GM18498 (cell line): ENCODE measurements around the gene NTRK3.

ENCODE experiments used
- ATAC-seq: cut with Tn5 transposase; IDR thresholded peaks from one replicate; pipeline ENCODE4 v1.9.1; 2021; ENCODE audit warnings: mild to moderate bottlenecking, moderate library complexity; ENCODE audit not compliant: unreplicated experiment

NTRK3 gene

DNA sequence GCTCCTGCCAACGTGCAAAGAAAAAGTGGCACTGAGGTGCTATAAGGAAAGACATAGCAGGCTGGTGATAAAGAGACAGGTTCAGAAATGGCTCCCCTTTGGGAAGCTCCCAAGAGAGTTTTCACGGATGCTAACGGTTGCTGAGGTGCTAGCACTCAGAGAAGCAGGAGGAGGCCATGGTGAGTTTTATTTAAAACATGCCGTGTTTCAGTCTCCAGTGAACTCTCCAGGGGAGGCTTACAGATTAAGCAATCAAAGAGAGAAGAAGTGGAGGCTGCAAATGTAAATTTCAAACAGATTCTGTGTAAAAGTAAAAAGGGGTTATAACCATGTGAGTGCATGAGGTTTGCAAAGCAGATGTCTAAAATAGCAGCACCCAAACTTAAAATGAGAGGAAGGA lies 346.2 kb downstream of the NTRK3 start:
- ATAC-seq, result no peak

GRCh38 chr15:87907676-87908446 lies 348.7 kb downstream of the NTRK3 start:
- ATAC-seq, result no peak

DNA sequence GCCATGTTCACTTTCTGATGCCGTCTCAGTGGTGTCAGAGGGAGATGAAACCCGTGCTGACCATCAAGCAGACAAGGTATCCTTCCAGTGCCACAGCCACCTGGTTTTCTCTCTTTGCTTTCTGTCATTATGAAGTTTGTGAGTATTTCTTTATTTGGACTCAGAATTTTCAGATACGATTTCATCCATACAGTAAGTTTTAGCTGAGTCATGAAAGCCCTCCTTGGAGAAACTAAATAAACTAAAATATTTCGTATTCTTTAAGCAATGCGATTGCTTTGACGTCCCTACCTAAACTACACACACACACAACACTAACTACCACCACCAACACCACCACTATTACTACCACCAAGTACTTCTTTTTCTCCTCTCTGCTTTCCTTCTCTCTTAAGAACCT lies 350.1 kb downstream of the NTRK3 start:
- ATAC-seq, result no peak

DNA sequence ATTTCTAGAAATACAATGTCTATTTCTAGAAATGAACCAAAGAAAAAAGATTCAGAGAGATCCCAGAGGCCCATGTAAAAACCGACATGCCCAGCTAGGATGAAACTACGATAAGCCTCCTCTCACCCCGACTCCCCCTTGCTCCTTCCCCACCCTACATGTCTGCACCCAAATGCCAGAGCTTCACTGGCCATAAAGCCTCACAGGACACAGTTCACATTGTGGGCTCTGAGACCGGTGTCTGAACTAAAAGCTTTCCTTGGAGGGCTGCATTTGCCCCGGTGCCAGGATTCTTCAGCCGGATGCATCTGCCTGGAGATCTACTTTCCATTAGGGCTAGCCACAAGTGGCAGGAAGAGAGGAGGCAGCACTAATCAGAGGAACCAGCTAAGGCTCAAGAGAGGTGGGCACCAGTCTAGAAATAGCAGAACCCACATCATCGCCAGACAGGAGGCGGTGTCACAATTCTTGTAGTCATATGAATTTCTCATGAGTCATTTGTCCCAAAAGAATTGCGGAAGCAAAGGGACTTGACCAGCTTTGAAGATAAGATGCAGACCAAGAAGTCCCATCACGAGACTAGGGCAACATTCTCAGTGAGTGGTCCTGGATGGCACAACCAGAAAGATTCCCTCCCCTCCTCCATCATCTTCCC lies 353.6 kb downstream of the NTRK3 start:
- ATAC-seq, result no peak

DNA sequence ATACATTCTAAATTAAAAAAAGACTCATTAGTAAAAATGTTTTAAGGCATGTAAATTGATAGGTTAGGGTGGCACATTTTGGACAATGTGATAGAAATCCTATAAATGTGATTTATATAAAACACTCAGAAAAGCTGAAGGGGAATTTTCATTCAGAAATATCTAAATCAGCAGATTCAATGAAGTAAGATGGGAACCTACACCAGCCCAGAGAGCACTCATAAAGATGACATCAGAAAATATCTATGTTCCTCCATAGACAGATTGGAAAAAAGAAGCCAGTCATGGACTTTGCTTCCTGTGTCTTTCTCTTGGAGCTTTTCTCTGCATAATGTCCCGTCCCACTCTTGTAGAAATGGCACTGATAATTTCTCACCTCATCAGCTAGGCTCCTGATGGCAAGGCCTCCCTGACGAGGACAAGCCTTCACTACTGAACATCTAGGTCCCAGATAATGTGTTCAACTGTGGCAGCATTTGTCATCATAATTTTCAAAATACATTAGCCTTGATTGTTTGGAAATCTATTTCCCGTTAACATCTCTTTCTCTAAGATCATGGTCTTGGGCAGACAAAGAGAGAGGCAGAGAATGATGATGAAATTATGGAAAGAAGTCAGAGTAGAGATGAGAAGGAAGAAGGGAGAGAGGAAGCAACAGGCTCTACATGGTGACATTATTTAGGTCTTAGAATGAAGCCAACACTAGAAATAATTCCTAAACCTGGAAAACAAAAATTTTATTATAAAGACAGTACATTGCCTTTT lies 354.4 kb downstream of the NTRK3 start:
- no peak for ATAC-seq

GRCh38 chr15:87901008-87901407 lies 355.5 kb downstream of the NTRK3 start:
- no peak for ATAC-seq

DNA sequence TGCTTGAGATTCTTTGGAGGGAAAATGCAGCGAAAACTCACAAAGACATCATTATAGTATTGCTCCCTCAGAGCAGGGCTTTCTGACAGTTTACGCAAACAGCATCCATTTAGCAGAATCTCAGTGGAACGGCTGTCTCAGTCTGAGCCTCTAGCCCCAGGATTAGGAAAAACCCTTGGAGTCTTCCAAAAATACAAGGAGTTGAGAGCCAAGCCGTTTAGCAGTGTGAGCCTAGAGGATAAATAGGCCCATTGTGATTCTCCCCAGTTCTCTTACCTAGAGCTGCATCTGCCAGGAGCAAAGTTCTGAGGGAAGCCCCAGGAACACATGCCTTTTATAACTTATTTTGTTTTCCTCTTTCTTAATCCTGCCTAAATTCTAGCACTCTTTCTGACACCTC lies 359.6 kb downstream of the NTRK3 start:
- no peak for ATAC-seq

GRCh38 chr15:87887177-87887576 lies 369.4 kb downstream of the NTRK3 start:
- no peak for ATAC-seq

- ATAC-seq, result no peak
Measured at GRCh38 chr15:87881026-87881425, 375.5 kb downstream of the NTRK3 start.

DNA sequence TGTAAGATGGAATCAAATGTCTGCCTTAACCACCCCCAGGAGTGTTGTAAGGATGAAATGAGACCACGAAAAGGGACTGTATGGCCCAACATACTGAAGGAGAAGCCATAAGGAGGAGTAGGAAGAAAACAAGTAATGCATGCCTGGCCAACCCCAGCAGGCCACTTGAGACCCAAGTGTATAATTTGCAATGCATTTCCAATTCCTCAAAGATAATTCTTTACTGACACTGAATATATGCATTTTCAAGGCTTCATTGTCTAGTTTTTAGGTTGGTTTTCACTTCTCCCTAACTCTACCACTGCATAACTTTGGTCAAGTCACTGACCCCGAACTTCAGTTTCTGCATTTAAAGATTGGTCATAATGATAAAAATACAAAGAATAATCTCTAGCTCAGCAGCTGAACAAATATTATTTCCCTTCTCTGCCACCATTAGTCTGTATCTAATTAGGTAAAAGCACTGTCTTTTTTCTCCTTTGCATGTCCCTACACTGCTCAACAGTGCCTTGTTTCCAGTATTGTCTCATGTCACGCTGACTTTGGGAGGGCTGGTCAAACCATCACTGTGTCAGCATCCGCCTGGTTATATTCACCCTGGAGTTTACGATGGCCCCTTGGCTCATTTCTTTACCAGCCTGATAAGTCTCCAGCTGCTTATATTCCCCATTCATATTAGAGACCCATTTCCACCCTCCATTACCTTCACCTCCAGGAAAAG lies 378.6 kb downstream of the NTRK3 start:
- no peak for ATAC-seq

- ATAC-seq, result no peak
Measured at GRCh38 chr15:87877114-87877810, 379.3 kb downstream of the NTRK3 start.

- no peak for ATAC-seq
Measured at GRCh38 chr15:87874896-87875711, 381.4 kb downstream of the NTRK3 start.

- no peak for ATAC-seq
Measured at GRCh38 chr15:87873516-87873915, 383.0 kb downstream of the NTRK3 start.

GRCh38 chr15:87871731-87872320 lies 384.7 kb downstream of the NTRK3 start:
- no peak for ATAC-seq

GRCh38 chr15:87871258-87871681 lies 385.3 kb downstream of the NTRK3 start:
- no peak for ATAC-seq

GRCh38 chr15:87866961-87867360 lies 389.6 kb downstream of the NTRK3 start:
- no peak for ATAC-seq

DNA sequence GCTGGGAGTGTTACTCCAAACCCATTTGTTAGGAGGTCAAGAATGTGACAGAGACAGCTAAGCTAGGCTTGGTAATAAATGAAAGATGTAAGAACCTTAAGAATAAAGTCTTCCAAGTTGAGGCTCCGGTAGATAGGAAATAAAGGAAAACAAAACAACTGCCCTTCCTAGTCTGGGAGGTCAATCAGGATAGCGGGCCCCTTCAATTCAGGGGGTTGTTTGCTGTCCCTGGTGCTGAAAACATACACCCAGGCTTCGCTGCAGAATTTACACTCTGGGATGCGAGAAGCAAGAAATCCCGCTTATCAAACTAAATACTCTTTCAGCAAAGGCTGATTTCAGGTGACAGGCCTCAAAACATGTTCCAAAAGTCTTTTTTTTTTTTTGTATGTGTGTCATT lies 393.4 kb downstream of the NTRK3 start:
- ATAC-seq, result no peak

DNA sequence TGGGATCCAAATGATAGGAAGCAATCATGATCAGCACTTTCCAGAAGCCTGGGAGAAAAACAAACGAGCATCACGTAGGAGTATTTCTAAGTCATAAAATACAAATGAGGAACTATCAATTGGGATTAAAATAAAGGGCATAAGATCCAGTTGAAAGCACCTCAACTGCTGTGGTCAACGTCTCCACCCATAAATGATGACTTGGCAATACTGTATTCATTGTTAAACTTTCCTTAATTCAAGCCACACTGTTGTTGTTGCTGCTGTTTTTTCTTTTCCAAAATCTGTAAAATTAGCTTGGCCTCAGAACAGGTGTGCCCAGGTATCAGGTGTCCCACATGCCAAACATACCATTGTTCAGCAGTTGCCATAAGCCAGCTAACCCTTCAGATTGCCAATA lies 395.8 kb downstream of the NTRK3 start:
- ATAC-seq, result no peak

DNA sequence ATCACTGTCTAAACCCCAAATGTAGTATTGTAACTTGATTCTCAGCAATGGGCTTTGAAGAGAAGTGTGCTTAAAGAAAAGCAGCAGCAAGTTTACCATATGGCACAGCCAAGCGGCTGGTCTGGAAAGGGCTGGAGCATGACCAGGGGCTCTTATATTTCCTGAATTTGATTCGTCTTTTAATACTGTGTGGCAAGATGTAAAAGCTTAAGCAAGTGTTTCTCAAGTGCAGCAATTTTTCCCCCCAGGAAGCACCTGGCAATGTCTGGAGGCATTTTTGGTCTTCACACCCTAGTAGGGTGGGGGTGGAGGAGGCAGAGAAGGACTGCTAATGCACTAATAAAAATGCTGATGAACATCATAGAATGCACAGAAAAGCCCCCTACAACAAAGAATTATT lies 397.9 kb downstream of the NTRK3 start:
- no peak for ATAC-seq
